ENCODE results near the gene CDKN2AIP. TPM values are rescaled to one million over a fixed set of nuclear protein-coding genes. Genes with fewer than 3 reads are reported as not detected.

Gene CDKN2AIP
- total RNA-seq, 1 experiment from 2014 or later, result 20.6 TPM

DNA sequence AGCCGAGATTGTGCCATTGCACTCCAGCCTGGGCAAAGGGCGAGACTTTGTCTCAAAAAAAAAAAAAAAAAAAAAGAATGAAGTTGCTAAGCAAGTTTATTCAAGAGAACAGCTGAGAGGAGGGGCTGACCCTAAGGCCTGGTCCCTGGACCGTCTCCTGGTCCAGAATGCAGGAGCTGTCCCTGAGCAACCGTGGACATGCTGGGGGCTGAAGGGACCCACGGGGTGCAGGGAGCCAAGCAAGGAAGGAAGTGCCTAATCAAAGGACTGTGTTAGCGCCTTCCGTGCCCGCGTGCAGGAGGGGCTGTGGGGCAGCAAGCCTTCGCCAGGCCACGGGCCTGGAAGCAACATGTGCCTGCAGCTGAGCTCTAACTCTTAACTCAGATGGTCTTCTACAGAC lies 39.1 kb upstream of the CDKN2AIP start:
- DNase-seq (ENCODE audit: low spot score), result no peak
- ChIA-PET CTCF (no interaction called here), POLR2A (ENCODE audit: low non-redundant PET) (interaction anchor here (0.7 kb wide), 1 partner anchor 102 kb away, joined by 15 read pairs; no protein-coding TSS in a partner anchor)
- Histone ChIP-seq H3K27ac (ENCODE audit: low read depth, low read length, poor library complexity, severe bottlenecking) (no peak overlapping the region), H3K4me3 (ENCODE audit: low read depth, low read length, poor library complexity, severe bottlenecking) (no peak overlapping the region), H3K27me3 (replicated peaks; ENCODE audit: insufficient read depth, low read depth, low read length, poor library complexity) (no peaks in the 10 kb centered on the region), H3K36me3 (ENCODE audit: insufficient read depth, low read length, poor library complexity, severe bottlenecking) (no peaks in the 10 kb centered on the region), H3K9me3 (ENCODE audit: low read depth, low read length, poor library complexity, severe bottlenecking) (no peaks in the 10 kb centered on the region), H3K4me1 (ENCODE audit: insufficient read depth, low read length, poor library complexity, severe bottlenecking) (peaks cover 36% of the 10 kb centered on the region)
- BruUV-seq (replicated peaks), result no TSS peak
- TF ChIP-seq EZH2 (IDR thresholded peaks at IDR 0.05; ENCODE audit: borderline replicate concordance, low read depth, low read length, poor library complexity, severe bottlenecking), result no peak
- TF ChIP-seq, protein P1, sequence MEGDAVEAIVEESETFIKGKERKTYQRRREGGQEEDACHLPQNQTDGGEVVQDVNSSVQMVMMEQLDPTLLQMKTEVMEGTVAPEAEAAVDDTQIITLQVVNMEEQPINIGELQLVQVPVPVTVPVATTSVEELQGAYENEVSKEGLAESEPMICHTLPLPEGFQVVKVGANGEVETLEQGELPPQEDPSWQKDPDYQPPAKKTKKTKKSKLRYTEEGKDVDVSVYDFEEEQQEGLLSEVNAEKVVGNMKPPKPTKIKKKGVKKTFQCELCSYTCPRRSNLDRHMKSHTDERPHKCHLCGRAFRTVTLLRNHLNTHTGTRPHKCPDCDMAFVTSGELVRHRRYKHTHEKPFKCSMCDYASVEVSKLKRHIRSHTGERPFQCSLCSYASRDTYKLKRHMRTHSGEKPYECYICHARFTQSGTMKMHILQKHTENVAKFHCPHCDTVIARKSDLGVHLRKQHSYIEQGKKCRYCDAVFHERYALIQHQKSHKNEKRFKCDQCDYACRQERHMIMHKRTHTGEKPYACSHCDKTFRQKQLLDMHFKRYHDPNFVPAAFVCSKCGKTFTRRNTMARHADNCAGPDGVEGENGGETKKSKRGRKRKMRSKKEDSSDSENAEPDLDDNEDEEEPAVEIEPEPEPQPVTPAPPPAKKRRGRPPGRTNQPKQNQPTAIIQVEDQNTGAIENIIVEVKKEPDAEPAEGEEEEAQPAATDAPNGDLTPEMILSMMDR (conservative IDR thresholded peaks at IDR 0.05; ENCODE audit: low read depth, low read length), result no peak
- intact Hi-C loops (cut with micrococcal nuclease; ENCODE audit: unreplicated experiment), result loop anchor here (5.0 kb wide), 1 partner anchor 468 kb away; no protein-coding TSS in a partner anchor

DNA sequence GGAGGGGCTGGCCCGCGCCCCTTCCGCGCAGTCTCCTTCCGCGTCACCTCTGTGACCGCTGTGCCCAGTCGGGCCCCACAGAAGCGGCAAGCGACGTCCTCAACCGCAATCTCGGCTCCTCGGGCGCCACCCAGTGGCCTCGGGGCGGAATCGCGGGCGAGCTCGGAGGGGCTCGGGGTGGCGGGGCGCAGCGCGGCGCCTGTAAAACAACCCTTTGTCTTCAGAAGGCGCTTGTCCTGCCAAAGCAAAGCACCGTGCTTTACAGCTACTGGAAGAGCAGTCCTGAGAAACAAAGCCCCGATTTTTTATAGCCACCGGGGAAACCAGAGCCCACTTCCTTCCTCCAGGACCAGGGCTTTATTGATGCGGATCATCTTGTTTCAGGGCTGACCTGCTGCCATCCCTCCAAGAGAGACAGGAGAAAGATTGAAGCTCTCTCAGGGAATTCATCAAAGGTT lies 37.3 kb upstream of the CDKN2AIP start:
- no peaks in the 10 kb centered on the region for H3K9me3 ChIP-seq (ENCODE audit: low read depth, low read length, poor library complexity, severe bottlenecking)
- TF ChIP-seq EZH2 (IDR thresholded peaks at IDR 0.05; ENCODE audit: borderline replicate concordance, low read depth, low read length, poor library complexity, severe bottlenecking), result no peak
- TF ChIP-seq, protein P1 (conservative IDR thresholded peaks at IDR 0.05; ENCODE audit: low read depth, low read length), result peak; percentile 96
- CTCF ChIA-PET, result interaction anchor here (0.6 to 1.2 kb wide), 4 partner anchors 16 to 135 kb away, joined by 3 to 6 read pairs (median 3); no protein-coding TSS in a partner anchor
- peaks cover 27% of the 10 kb centered on the region for H3K4me1 ChIP-seq (ENCODE audit: insufficient read depth, low read length, poor library complexity, severe bottlenecking)
- H3K27ac ChIP-seq (ENCODE audit: low read depth, low read length, poor library complexity, severe bottlenecking), result peak overlapping the region; percentile 81
- no peaks in the 10 kb centered on the region for H3K36me3 ChIP-seq (ENCODE audit: insufficient read depth, low read length, poor library complexity, severe bottlenecking)
- H3K4me3 ChIP-seq (ENCODE audit: low read depth, low read length, poor library complexity, severe bottlenecking), result peak overlapping the region; percentile 54
- POLR2A ChIA-PET (ENCODE audit: low non-redundant PET), result interaction anchor here (0.7 kb wide), 1 partner anchor 376 kb away, joined by 3 read pairs; no protein-coding TSS in a partner anchor
- no peaks in the 10 kb centered on the region for H3K27me3 ChIP-seq (replicated peaks; ENCODE audit: insufficient read depth, low read depth, low read length, poor library complexity)
- BruUV-seq (replicated peaks), result no TSS peak
- peak; percentile 93 for DNase-seq (ENCODE audit: low spot score)
- intact Hi-C loops (cut with micrococcal nuclease; ENCODE audit: unreplicated experiment), result loop anchor here (1.0 to 5.0 kb wide), 2 partner anchors 145 to 470 kb away; no protein-coding TSS in a partner anchor

DNA sequence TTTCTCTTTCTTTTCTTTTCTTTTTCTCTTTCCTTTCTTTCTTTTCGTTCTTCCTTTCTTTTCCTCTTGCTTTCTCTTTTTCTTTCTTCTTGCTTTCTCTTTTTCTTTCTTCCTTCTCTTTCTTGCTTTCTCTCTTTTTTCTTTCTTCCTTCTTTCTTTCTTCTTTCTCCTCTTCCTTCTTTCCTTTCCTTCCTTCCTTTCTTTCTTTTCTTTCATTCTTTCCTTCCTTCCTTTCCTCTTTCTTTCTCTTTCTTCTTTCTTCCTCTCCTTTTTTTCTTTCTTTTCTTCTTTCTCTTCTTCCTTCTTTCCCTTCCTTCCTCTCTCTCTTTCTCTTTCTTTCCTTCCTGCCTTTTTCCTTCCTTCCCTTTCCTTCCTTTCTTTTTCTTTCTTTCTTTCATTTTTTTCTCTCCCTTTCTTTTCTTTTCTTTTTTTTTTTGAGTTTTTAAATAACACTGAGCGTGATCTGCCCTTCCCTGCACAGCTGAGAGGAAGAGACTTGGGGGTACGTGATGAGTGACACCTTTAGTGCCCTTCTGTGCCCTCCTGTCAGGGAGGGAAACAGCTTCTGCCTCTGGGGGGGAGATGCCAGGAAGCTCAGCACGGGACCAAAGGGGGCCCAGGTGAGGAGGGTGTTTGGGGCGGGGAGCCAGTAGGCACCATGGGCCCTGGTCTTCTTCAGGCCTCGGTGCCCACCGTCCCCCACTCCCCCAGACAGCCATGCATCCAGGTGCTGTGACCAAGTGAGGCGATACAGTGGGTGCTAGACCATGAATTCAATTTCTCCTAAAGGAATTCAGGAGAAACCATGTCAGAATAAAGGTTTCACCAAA lies 36.6 kb upstream of the CDKN2AIP start:
- Histone ChIP-seq H3K4me1 (ENCODE audit: insufficient read depth, low read length, poor library complexity, severe bottlenecking) (peaks cover 22% of the 10 kb centered on the region), H3K9me3 (ENCODE audit: low read depth, low read length, poor library complexity, severe bottlenecking) (no peaks in the 10 kb centered on the region), H3K27ac (ENCODE audit: low read depth, low read length, poor library complexity, severe bottlenecking) (peak overlapping the region; percentile 81), H3K36me3 (ENCODE audit: insufficient read depth, low read length, poor library complexity, severe bottlenecking) (no peaks in the 10 kb centered on the region), H3K27me3 (replicated peaks; ENCODE audit: insufficient read depth, low read depth, low read length, poor library complexity) (no peaks in the 10 kb centered on the region), H3K4me3 (ENCODE audit: low read depth, low read length, poor library complexity, severe bottlenecking) (peak overlapping the region; percentile 54)
- TF ChIP-seq EZH2 (IDR thresholded peaks at IDR 0.05; ENCODE audit: borderline replicate concordance, low read depth, low read length, poor library complexity, severe bottlenecking), result no peak
- TF ChIP-seq, protein P1 (conservative IDR thresholded peaks at IDR 0.05; ENCODE audit: low read depth, low read length), result no peak
- DNase-seq (ENCODE audit: low spot score), result no peak
- POLR2A ChIA-PET (ENCODE audit: low non-redundant PET), result no interaction called here
- BruUV-seq (replicated peaks), result TSS peak; percentile 93
- intact Hi-C loops (cut with micrococcal nuclease; ENCODE audit: unreplicated experiment), result loop anchor here (1.0 to 5.0 kb wide), 2 partner anchors 146 to 471 kb away; no protein-coding TSS in a partner anchor
- CTCF ChIA-PET, result interaction anchor here (0.6 to 1.2 kb wide), 4 partner anchors 15 to 135 kb away, joined by 3 to 6 read pairs (median 3); no protein-coding TSS in a partner anchor
